NK-92 treated with Interleukin-12 subunit alpha and Interleukin-12 subunit beta, amount 100 ng/mL, for 24 hours (cell line): ENCODE data around the gene MNT.
A peak's percentile ranks its signal among the peaks of the same experiment; 100 is the strongest.

Source experiments
- DNase-seq: peaks from one replicate; lab custom pipeline; 2025; lab: John Stamatoyannopoulos, UW

The MNT gene

GRCh38 chr17:2362881-2363280 lies 38.0 kb downstream of the MNT start:
- DNase-seq: no peak

- no peak for DNase-seq
Observed at GRCh38 chr17:2362416-2362815, 38.4 kb downstream of the MNT start.

- DNase-seq: no peak
Observed at GRCh38 chr17:2362016-2362415, 38.8 kb downstream of the MNT start.

GRCh38 chr17:2361010-2361760 lies 39.7 kb downstream of the MNT start:
- DNase-seq: no peak

- DNase-seq: no peak
Observed at GRCh38 chr17:2357931-2358434, 42.9 kb downstream of the MNT start.

GRCh38 chr17:2357237-2357636 lies 43.6 kb downstream of the MNT start:
- DNase-seq: no peak

- no peak for DNase-seq
Observed at GRCh38 chr17:2354311-2354710, 46.5 kb downstream of the MNT start.

- no peak for DNase-seq
Observed at GRCh38 chr17:2351269-2351668, 49.6 kb downstream of the MNT start.

GRCh38 chr17:2347805-2348685 lies 52.8 kb downstream of the MNT start:
- no peak for DNase-seq

GRCh38 chr17:2346475-2346874 lies 54.4 kb downstream of the MNT start:
- DNase-seq: no peak

GRCh38 chr17:2344528-2344927 lies 56.3 kb downstream of the MNT start:
- no peak for DNase-seq

- no peak for DNase-seq
Observed at GRCh38 chr17:2343421-2343820, 57.4 kb downstream of the MNT start.

GRCh38 chr17:2338315-2338657 lies 62.6 kb downstream of the MNT start:
- no peak for DNase-seq

- no peak for DNase-seq
Observed at GRCh38 chr17:2337544-2338314, 63.1 kb downstream of the MNT start.

GRCh38 chr17:2336852-2337543 lies 63.9 kb downstream of the MNT start, which contains the start of gene SGSM2:
SGSM2 (plus strand) TSS chr17:2337501; CDS start chr17:2337689, 188 bp downstream.
- no peak for DNase-seq

GRCh38 chr17:2336215-2336851 lies 64.5 kb downstream of the MNT start, which contains the start of gene TSR1:
TSR1 (minus strand) TSS chr17:2336457; CDS start chr17:2336427, 30 bp downstream.
- DNase-seq: peak; percentile 71

- DNase-seq: no peak
Observed at GRCh38 chr17:2335726-2336214, 65.1 kb downstream of the MNT start.
